ENCODE measurements around the gene GMFB. TPM values are rescaled to one million over a fixed set of nuclear protein-coding genes. Genes with fewer than 3 reads are reported as not detected.

Gene GMFB
- total RNA-seq, 1 experiment from 2014 or later = 79.2 TPM

DNA sequence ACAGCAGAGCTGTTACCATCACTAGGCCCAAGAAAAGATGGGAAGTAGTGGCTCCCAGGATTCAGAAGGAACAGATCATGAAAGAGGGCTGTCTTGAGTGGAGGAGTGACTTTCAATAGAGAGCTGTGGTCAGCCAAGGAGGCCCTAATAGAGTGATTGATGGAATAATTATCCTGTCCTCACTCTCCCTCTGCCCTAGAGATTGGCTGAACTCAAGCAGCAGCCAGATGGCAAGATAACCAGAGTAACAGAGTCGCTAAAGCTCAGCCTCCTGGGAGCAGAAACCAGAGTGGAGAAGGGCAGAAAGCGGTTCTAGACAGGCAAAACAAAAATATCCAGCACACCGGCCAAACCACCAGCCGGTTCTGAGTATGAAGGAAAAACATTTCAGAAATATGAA lies 23.1 kb downstream of the GMFB start:
- H3K9me3 ChIP-seq (ENCODE audit: control insufficient read depth, low read depth, low read length) = no peaks in the 10 kb centered on the region
- no peak overlapping the region for H2BK20ac ChIP-seq (ENCODE audit: low read depth, low read length, poor library complexity, severe bottlenecking)
- H3K23me2 ChIP-seq (ENCODE audit: insufficient read length, low read depth, low read length, poor library complexity, severe bottlenecking) = no peaks in the 10 kb centered on the region
- H3K27me3 ChIP-seq (ENCODE audit: insufficient read depth, low read length) = no peaks in the 10 kb centered on the region
- no peak overlapping the region for H3K56ac ChIP-seq (ENCODE audit: insufficient read length, low read depth, low read length)
- H2BK12ac ChIP-seq (ENCODE audit: insufficient read length, low read depth, low read length) = no peak overlapping the region
- H4K5ac ChIP-seq (ENCODE audit: insufficient read length, low read depth, low read length) = no peak overlapping the region
- no peak overlapping the region for H3K14ac ChIP-seq (ENCODE audit: insufficient read depth, low read length)
- H2BK5ac ChIP-seq (ENCODE audit: insufficient read length, low read length) = no peak overlapping the region
- no CpG with 5 or more reads among the region's 4 CpGs for WGBS (ENCODE audit: extremely low coverage, insufficient read length, low lambda C conversion rate)
- H3K79me1 ChIP-seq (ENCODE audit: insufficient read depth, low read depth, low read length, poor library complexity, severe bottlenecking) = no peaks in the 10 kb centered on the region
- no peak overlapping the region for H3K27ac ChIP-seq (ENCODE audit: insufficient read length, low read depth, low read length)
- TF ChIP-seq, protein P1, sequence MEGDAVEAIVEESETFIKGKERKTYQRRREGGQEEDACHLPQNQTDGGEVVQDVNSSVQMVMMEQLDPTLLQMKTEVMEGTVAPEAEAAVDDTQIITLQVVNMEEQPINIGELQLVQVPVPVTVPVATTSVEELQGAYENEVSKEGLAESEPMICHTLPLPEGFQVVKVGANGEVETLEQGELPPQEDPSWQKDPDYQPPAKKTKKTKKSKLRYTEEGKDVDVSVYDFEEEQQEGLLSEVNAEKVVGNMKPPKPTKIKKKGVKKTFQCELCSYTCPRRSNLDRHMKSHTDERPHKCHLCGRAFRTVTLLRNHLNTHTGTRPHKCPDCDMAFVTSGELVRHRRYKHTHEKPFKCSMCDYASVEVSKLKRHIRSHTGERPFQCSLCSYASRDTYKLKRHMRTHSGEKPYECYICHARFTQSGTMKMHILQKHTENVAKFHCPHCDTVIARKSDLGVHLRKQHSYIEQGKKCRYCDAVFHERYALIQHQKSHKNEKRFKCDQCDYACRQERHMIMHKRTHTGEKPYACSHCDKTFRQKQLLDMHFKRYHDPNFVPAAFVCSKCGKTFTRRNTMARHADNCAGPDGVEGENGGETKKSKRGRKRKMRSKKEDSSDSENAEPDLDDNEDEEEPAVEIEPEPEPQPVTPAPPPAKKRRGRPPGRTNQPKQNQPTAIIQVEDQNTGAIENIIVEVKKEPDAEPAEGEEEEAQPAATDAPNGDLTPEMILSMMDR (conservative IDR thresholded peaks at IDR 0.05) = no peak
- Mint-ChIP-seq H3K27ac (no peak overlapping the region), H3K4me3 (no peak overlapping the region), H3K4me1 (no peaks in the 10 kb centered on the region), H3K9me3 (peaks cover 13 to 19% of the 10 kb centered on the region in 2 experiments), H3K36me3 (ENCODE audit: insufficient read depth in 1 of 3, low read depth in 3 of 3) (peaks cover 9 to 14% (median 11%) of the 10 kb centered on the region in 3 experiments), H3K27me3 (ENCODE audit: low read depth) (peaks cover 4% of the 10 kb centered on the region; the same call in 1 of the 2 replicates)
- H4K20me1 ChIP-seq (ENCODE audit: control insufficient read depth, insufficient read depth, insufficient read length) = no peaks in the 10 kb centered on the region
- H2AFZ ChIP-seq (ENCODE audit: low read length) = no peak overlapping the region
- DNase-seq = no peak
- no peak overlapping the region for H2BK120ac ChIP-seq (ENCODE audit: low read depth, low read length, poor library complexity, severe bottlenecking)
- no peaks in the 10 kb centered on the region for H3K4me1 ChIP-seq (ENCODE audit: insufficient read depth, low read length)
- H3K9ac ChIP-seq (ENCODE audit: extremely low read depth, insufficient read length, low read length) = no peak overlapping the region
- no peaks in the 10 kb centered on the region for H3K79me2 ChIP-seq (ENCODE audit: insufficient read depth, low read length)
- H3K4ac ChIP-seq (ENCODE audit: low read depth, low read length) = no peak overlapping the region
- H3K23ac ChIP-seq (ENCODE audit: insufficient read length, low read depth, low read length) = no peak overlapping the region
- H4K8ac ChIP-seq (replicated peaks; ENCODE audit: insufficient read length, low read depth, low read length) = no peak overlapping the region
- H2AK5ac ChIP-seq (ENCODE audit: insufficient read length, low read length) = no peak overlapping the region
- H2BK15ac ChIP-seq (ENCODE audit: low read depth, low read length) = no peak overlapping the region
- H3T11ph ChIP-seq (ENCODE audit: low read length) = no peak overlapping the region
- H3K18ac ChIP-seq (ENCODE audit: insufficient read length, low read depth, low read length) = no peak overlapping the region
- no peak overlapping the region for H4K91ac ChIP-seq (ENCODE audit: insufficient read length, low read depth, low read length)
- no peak overlapping the region for H3K4me2 ChIP-seq (ENCODE audit: insufficient read depth, insufficient read length, low read length)
